GM23248 (cell line): ENCODE measurements around the gene EPHA5. TPM values are rescaled to one million over a fixed set of nuclear protein-coding genes. Genes with fewer than 3 reads are reported as not detected.

Experiments used
- DNase-seq: peaks from one replicate; pipeline ENCODE4 v3.0.0-alpha.2; 2015
- H2AFZ ChIP-seq: fragments of 200-600 bp; sonication (generic); 2 replicates; pipeline ENCODE4 v1.6.1; 2016; ENCODE audit warnings: antibody characterized with exemption
- H3F3A ChIP-seq: fragments of 200-600 bp; sonication (generic); 2 replicates; pipeline ENCODE4 v1.6.1; 2016; ENCODE audit warnings: mild to moderate bottlenecking, antibody characterized with exemption, mixed run types; ENCODE audit not compliant: insufficient read depth
- H3K27ac ChIP-seq: fragments of 200-600 bp; sonication (generic); 2 replicates; pipeline ENCODE4 v1.5.1; 2016; ENCODE audit warnings: mild to moderate bottlenecking
- H3K27me3 ChIP-seq: fragments of 200-600 bp; sonication (generic); replicated peaks from 2 replicates; pipeline ENCODE4 v1.6.1; 2016; ENCODE audit warnings: mild to moderate bottlenecking; ENCODE audit not compliant: insufficient read depth
- H3K36me3 ChIP-seq: fragments of 200-600 bp; sonication (generic); 2 replicates; pipeline ENCODE4 v1.6.1; 2016; ENCODE audit warnings: low read depth, mild to moderate bottlenecking
- H3K4me1 ChIP-seq: fragments of 200-600 bp; sonication (generic); 2 replicates; pipeline ENCODE4 v1.6.1; 2016; ENCODE audit warnings: mild to moderate bottlenecking; ENCODE audit not compliant: insufficient read depth
- H3K4me2 ChIP-seq: fragments of 200-600 bp; sonication (generic); one replicate; pipeline ENCODE4 v1.6.1; 2016; ENCODE audit warnings: mild to moderate bottlenecking; ENCODE audit not compliant: unreplicated experiment
- H3K4me3 ChIP-seq: fragments of 200-600 bp; sonication (generic); 2 replicates; pipeline ENCODE4 v1.5.1; 2016; ENCODE audit warnings: mild to moderate bottlenecking
- H3K79me2 ChIP-seq: fragments of 200-600 bp; sonication (generic); 2 replicates; pipeline ENCODE4 v1.6.1; 2016; ENCODE audit warnings: mild to moderate bottlenecking; ENCODE audit not compliant: insufficient read depth
- H3K9ac ChIP-seq: fragments of 200-600 bp; sonication (generic); 2 replicates; pipeline ENCODE4 v1.6.1; 2016; ENCODE audit warnings: mild to moderate bottlenecking
- H3K9me2 ChIP-seq: fragments of 200-600 bp; sonication (generic); 2 replicates; pipeline ENCODE4 v1.6.1; 2016; ENCODE audit warnings: mixed run types, mild to moderate bottlenecking, moderate library complexity; ENCODE audit not compliant: insufficient read depth
- H3K9me3 ChIP-seq: fragments of 200-600 bp; sonication (generic); one replicate; pipeline ENCODE4 v1.6.1; 2017; ENCODE audit warnings: low read depth
- H4K20me1 ChIP-seq: fragments of 200-600 bp; sonication (generic); 2 replicates; pipeline ENCODE4 v1.6.0; 2016; ENCODE audit not compliant: insufficient read depth
- EZH2 ChIP-seq: fragments of 200-600 bp; sonication (generic); IDR thresholded peaks from 2 replicates; pipeline ENCODE4 v1.6.1; 2018; ENCODE audit warnings: antibody characterized with exemption, mild to moderate bottlenecking; ENCODE audit not compliant: insufficient read depth, poor library complexity, severe bottlenecking
- EZH2phosphoT487 ChIP-seq: fragments of 200-600 bp; sonication (generic); IDR thresholded peaks from 2 replicates; pipeline ENCODE4 v1.6.1; 2018; ENCODE audit warnings: antibody characterized with exemption, moderate library complexity, mild to moderate bottlenecking, low read depth; ENCODE audit not compliant: insufficient read depth
- WGBS, 2 experiments: methylation state at CpG; one replicate each; pipeline ENCODE4 v1.1.6; 2015 to 2017; ENCODE audit warnings: low lambda C conversion rate in 2 of 2, low coverage in 1 of 2; ENCODE audit errors: missing lambda C conversion rate in 2 of 2; 5-methylcytosine and 5-hydroxymethylcytosine counted together
- in situ Hi-C: fragments of 300-500 bp; cut with MboI; formaldehyde crosslinking; loops from 2 replicates; pipeline ENCODE4 v1.15.0; 2020
- polyA plus RNA-seq: library from polyadenylated mRNA; unstranded; fragments of >200 nt; fragmentation: Nextera tagmentation; extraction: Ambion mirVana; gene quantifications from 2 replicates; pipeline ENCODE4 v1.2.1, GENCODE V29; 2016
- total RNA-seq: library from RNA; depleted of rRNA; stranded (reverse); fragments of >200 nt; shearing (Covaris generic); gene quantifications from 2 replicates; pipeline ENCODE4 v1.2.3, GENCODE V29; 2014

The EPHA5 gene
- total and polyA plus RNA-seq, 2 experiments from 2014 or later: not detected

DNA sequence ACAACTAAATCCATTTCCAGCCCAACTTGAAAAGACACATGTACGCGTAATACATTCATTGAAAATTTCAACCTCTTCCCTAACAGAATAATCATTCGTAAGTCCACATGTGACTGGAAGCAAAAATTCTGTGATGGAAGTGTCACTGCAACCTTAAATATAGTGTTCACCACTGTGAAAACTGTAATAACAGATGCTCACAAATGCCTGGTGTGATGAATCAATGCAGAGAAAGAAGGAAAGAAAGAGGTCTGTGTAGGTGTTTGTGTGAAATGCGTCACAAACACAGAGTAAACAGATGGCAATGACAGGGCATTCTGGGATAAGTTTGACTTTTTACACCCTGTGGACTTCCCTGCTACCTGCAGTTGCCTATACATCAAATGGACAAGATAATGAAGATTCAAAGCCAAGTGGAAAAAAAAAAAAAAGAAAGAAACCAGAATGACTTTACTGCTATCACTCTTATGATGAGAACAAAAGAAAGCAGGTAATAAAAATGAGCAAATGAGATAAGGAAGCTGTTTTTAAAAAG, 123.3 kb downstream of the EPHA5 start:
- Histone ChIP-seq H3K27ac (no peak overlapping the region), H3K4me2 (no peak overlapping the region), H3K4me1 (no peaks in the 10 kb centered on the region), H3K36me3 (no peaks in the 10 kb centered on the region), H2AFZ (no peak overlapping the region), H3K9me2 (no peaks in the 10 kb centered on the region), H3F3A (no peaks in the 10 kb centered on the region), H3K79me2 (no peaks in the 10 kb centered on the region), H4K20me1 (no peaks in the 10 kb centered on the region), H3K9ac (no peak overlapping the region), H3K4me3 (no peak overlapping the region), H3K9me3 (no peaks in the 10 kb centered on the region), H3K27me3 (no peaks in the 10 kb centered on the region)
- in situ Hi-C loops: no loop called here
- 64 to 70% methylated on average over 4 of the region's 4 CpGs for WGBS, 2 experiments
- no peak for DNase-seq
- TF ChIP-seq EZH2phosphoT487: no peak
- TF ChIP-seq EZH2: no peak

DNA sequence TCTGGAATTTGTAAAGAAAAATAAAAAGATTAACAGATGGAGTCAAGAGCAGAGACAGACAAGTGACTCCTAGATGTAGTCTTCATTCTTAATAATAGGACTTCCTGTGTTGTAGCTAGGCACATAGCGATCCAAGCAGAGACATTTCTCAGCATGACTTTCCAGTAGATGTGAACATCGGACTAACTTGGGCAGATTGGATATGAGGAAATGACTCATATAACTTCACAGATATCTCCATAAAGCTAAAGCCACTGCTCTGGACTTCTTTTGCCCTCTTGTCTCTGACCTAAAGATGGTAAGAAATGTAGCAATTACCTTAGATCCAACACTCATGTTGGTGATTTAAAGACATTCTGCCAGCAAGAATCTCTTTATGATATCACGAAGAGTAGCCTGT, 131.7 kb downstream of the EPHA5 start:
- in situ Hi-C loops: no loop called here
- H3K79me2 ChIP-seq: no peaks in the 10 kb centered on the region
- no peak overlapping the region for H2AFZ ChIP-seq
- no peaks in the 10 kb centered on the region for H3F3A ChIP-seq
- no peaks in the 10 kb centered on the region for H4K20me1 ChIP-seq
- H3K4me2 ChIP-seq: no peak overlapping the region
- no peaks in the 10 kb centered on the region for H3K36me3 ChIP-seq
- H3K9ac ChIP-seq: no peak overlapping the region
- H3K9me3 ChIP-seq: no peaks in the 10 kb centered on the region
- TF ChIP-seq EZH2phosphoT487 (no peak), EZH2 (no peak)
- WGBS, 2 experiments: 65 to 66% methylated on average over 3 of the region's 3 CpGs
- H3K9me2 ChIP-seq: no peaks in the 10 kb centered on the region
- no peak overlapping the region for H3K27ac ChIP-seq
- no peaks in the 10 kb centered on the region for H3K4me1 ChIP-seq
- no peak overlapping the region for H3K4me3 ChIP-seq
- DNase-seq: peak; percentile 0
- no peaks in the 10 kb centered on the region for H3K27me3 ChIP-seq

DNA sequence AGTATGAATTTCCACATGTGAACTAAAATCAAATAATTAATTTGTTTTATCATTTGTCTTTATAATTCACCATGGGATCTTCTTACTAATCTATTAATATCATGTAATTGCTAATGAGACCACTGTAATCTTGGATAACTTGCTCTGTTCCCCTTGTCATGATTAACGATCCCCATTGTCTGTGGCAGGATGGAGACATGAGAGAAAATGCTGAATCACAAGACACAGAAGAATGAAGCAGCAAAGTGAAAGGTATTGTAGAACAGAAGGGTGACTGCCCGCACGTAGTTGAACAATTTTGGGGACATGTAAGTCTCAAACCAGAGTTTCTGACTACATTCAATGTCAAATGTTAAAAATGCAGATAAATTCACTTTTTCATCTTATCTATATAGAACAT, 135.2 kb downstream of the EPHA5 start:
- H3K9me2 ChIP-seq: no peaks in the 10 kb centered on the region
- H2AFZ ChIP-seq: no peak overlapping the region
- no peaks in the 10 kb centered on the region for H3K9me3 ChIP-seq
- in situ Hi-C loops: no loop called here
- WGBS, 2 experiments: 25% methylated on average over 3 of the region's 3 CpGs
- no peaks in the 10 kb centered on the region for H3K79me2 ChIP-seq
- H3F3A ChIP-seq: no peaks in the 10 kb centered on the region
- TF ChIP-seq EZH2 (no peak), EZH2phosphoT487 (no peak)
- H3K9ac ChIP-seq: no peak overlapping the region
- no peaks in the 10 kb centered on the region for H3K4me1 ChIP-seq
- DNase-seq: no peak
- H3K4me2 ChIP-seq: no peak overlapping the region
- H3K36me3 ChIP-seq: no peaks in the 10 kb centered on the region
- H3K27me3 ChIP-seq: no peaks in the 10 kb centered on the region
- H4K20me1 ChIP-seq: no peaks in the 10 kb centered on the region
- H3K27ac ChIP-seq: no peak overlapping the region
- H3K4me3 ChIP-seq: no peak overlapping the region

DNA sequence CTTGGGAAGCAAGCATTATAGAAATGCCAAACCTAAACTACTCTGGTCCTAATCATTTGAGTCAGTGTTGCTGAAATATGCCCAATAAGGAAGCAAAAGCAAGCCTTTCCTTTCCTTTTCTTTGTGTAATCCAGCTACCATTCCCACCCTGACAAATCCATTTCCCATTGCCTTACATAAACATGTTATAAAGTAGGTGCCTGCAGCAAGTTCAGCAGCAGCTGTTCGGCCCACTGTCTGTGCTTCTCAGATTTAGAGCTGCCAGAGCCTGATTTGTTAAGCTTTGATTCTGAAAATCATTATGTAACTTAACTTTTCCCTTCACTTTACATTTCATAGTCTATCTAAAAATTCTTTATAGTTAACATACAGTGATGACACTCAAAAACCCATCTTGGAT, 148.6 kb downstream of the EPHA5 start:
- no peak for DNase-seq
- no peak overlapping the region for H3K27ac ChIP-seq
- WGBS, 2 experiments: 31 to 35% methylated on average over 1 of the region's 1 CpG
- no peaks in the 10 kb centered on the region for H3K9me3 ChIP-seq
- H4K20me1 ChIP-seq: no peaks in the 10 kb centered on the region
- no peak overlapping the region for H2AFZ ChIP-seq
- TF ChIP-seq EZH2phosphoT487: no peak
- no peak for TF ChIP-seq EZH2
- H3K9me2 ChIP-seq: no peaks in the 10 kb centered on the region
- no peaks in the 10 kb centered on the region for H3F3A ChIP-seq
- H3K4me3 ChIP-seq: no peak overlapping the region
- H3K36me3 ChIP-seq: no peaks in the 10 kb centered on the region
- no peak overlapping the region for H3K9ac ChIP-seq
- no peaks in the 10 kb centered on the region for H3K4me1 ChIP-seq
- in situ Hi-C loops: no loop called here
- H3K4me2 ChIP-seq: no peak overlapping the region
- H3K79me2 ChIP-seq: no peaks in the 10 kb centered on the region
- H3K27me3 ChIP-seq: peaks cover 6% of the 10 kb centered on the region; the same call in 1 of the 2 replicates

DNA sequence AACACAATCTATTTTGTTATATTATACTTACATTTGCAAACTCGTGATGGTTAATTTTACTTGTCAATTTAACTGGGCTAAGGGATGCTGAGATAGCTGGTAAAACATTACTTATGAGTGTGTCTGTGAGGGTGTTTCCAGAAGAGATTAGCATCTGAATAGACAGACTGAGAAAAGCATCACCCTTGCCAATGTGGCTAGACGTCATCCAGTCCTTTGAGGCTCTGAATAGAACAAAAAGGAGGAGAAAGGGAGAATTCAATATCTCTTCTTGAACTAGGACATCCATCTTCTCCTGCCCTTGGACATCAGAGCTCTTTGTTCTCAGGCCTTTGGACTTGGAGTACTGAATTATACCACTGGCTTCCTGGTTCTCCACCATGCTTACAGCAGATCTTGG, 154.6 kb downstream of the EPHA5 start:
- Histone ChIP-seq H2AFZ (no peak overlapping the region), H3F3A (peaks cover 9% of the 10 kb centered on the region; the same call in 1 of the 2 replicates), H3K9me3 (no peaks in the 10 kb centered on the region), H3K9me2 (no peaks in the 10 kb centered on the region), H3K79me2 (no peaks in the 10 kb centered on the region), H3K9ac (no peak overlapping the region), H3K36me3 (no peaks in the 10 kb centered on the region), H3K4me1 (peaks cover 16% of the 10 kb centered on the region), H3K27ac (no peak overlapping the region), H4K20me1 (peaks cover 4% of the 10 kb centered on the region; the same call in 1 of the 2 replicates), H3K4me2 (no peak overlapping the region), H3K27me3 (peaks cover 6% of the 10 kb centered on the region; the same call in 1 of the 2 replicates), H3K4me3 (no peak overlapping the region)
- DNase-seq: no peak
- in situ Hi-C loops: no loop called here
- TF ChIP-seq EZH2: no peak
- no peak for TF ChIP-seq EZH2phosphoT487
- 40 to 41% methylated on average over 2 of the region's 2 CpGs for WGBS, 2 experiments
